Upper lobe of left lung (tissue), 6 donors: Measurements from ENCODE around the gene CAMTA2. TPM values are rescaled to one million over a fixed set of nuclear protein-coding genes. Genes with fewer than 3 reads are reported as not detected.

ENCODE experiments used
- ATAC-seq, 2 donors: fragments of 200-7000 bp; cut with Tn5 transposase; one replicate each; pipeline ENCODE4 v1.9.1; 2022; ENCODE audit warnings: mild to moderate bottlenecking in 2 of 2, moderate library complexity in 2 of 2; ENCODE audit not compliant: low FRiP score in 2 of 2
- DNase-seq, 2 donors: peaks; one replicate each; pipeline ENCODE4 v3.0.0-alpha.2; 2019 to 2020
- H3K27ac ChIP-seq, 4 donors: fragments of 200-600 bp; sonication (generic); one replicate each; pipeline ENCODE4 v1.5.1; 2016 to 2019
- H3K27me3 ChIP-seq, 4 donors: fragments of 200-600 bp; sonication (generic); one replicate each; pipeline ENCODE4 v1.5.1; 2017 to 2019
- H3K36me3 ChIP-seq, 4 donors: fragments of 200-600 bp; sonication (generic); one replicate each; pipeline ENCODE4 v1.5.1; 2016 to 2019
- H3K4me1 ChIP-seq, 4 donors: fragments of 200-600 bp; sonication (generic); one replicate each; pipeline ENCODE4 v1.5.1; 2018 to 2019
- H3K4me3 ChIP-seq, 4 donors: fragments of 200-600 bp; sonication (generic); one replicate each; pipeline ENCODE4 v1.5.1; 2017 to 2019; ENCODE audit warnings: mild to moderate bottlenecking in 2 of 4, moderate library complexity in 1 of 4
- H3K9me3 ChIP-seq, 4 donors: fragments of 200-600 bp; sonication (generic); one replicate each; pipeline ENCODE4 v1.5.1; 2018 to 2019
- CTCF ChIP-seq, 6 experiments: fragments of 450-650 bp in 4 of 6; fragments of 200-600 bp in 2 of 6; sonication (generic) in 2 of 6; IDR thresholded peaks; one replicate each; pipeline ENCODE4 v1.5.1; 2016 to 2019; ENCODE audit warnings: antibody characterized with exemption in 6 of 6
- EP300 ChIP-seq, 4 donors: sonication (generic); formaldehyde crosslinking; IDR thresholded peaks; one replicate each; pipeline ENCODE4 v1.5.1; 2017; ENCODE audit warnings: antibody characterized with exemption in 4 of 4, control low read depth in 2 of 4
- POLR2A ChIP-seq, 4 donors: fragments of 450-650 bp; IDR thresholded peaks; one replicate each; pipeline ENCODE4 v1.5.1; 2016 to 2017; ENCODE audit warnings: antibody characterized with exemption in 4 of 4, mild to moderate bottlenecking in 2 of 4
- POLR2AphosphoS5 ChIP-seq, 2 donors: sonication (generic); formaldehyde crosslinking; IDR thresholded peaks; one replicate each; pipeline ENCODE4 v1.5.1; 2017; ENCODE audit warnings: antibody characterized with exemption in 2 of 2
- WGBS, 2 donors: methylation state at CpG; one replicate each; pipeline ENCODE4 v1.1.5; 2017 to 2018; 5-methylcytosine and 5-hydroxymethylcytosine counted together
- total RNA-seq, 6 donors: library from RNA; depleted of rRNA in 4 of 6; stranded (reverse); fragments of >200 nt in 4 of 6; gene quantifications; one replicate each; pipeline versions ENCODE4 v1.1.0 to v1.2.1, GENCODE V29; 2016 to 2021
- donor health status: DM: no; HTN: no; CAD: no; lungs with moderate emphysema.
- donor health status: DM: no; HTN: yes; CAD: no; lungs with severe emphysema.

The CAMTA2 gene
- total RNA-seq, 6 donors from 2014 or later, result 27.1 to 162 (median 50.8) TPM

GRCh38 chr17:4973256-4974114, 14.0 kb downstream of the CAMTA2 start:
- peaks cover 21 to 96% (median 67%) of the 10 kb centered on the region in 4 donors for H3K36me3 ChIP-seq
- WGBS, 2 donors, result 85 to 91% methylated on average over 5 to 10 of the region's 10 CpGs
- DNase-seq, result no peak
- no peak for TF ChIP-seq POLR2A (IDR thresholded peaks at IDR 0.05)
- no peak for TF ChIP-seq POLR2AphosphoS5 (IDR thresholded peaks at IDR 0.05)
- no peak for TF ChIP-seq CTCF (IDR thresholded peaks at IDR 0.05)
- no peak for TF ChIP-seq EP300 (IDR thresholded peaks at IDR 0.05)
- no peak overlapping the region for H3K4me3 ChIP-seq
- H3K27ac ChIP-seq, result no peak overlapping the region
- H3K9me3 ChIP-seq, result no peaks in the 10 kb centered on the region
- no peak for ATAC-seq
- no peaks in the 10 kb centered on the region for H3K27me3 ChIP-seq
- H3K4me1 ChIP-seq, result peaks cover 6 to 28% (median 19%) of the 10 kb centered on the region in 4 donors

GRCh38 chr17:4972752-4973151, 14.7 kb downstream of the CAMTA2 start:
- peaks cover 12 to 30% (median 25%) of the 10 kb centered on the region in 4 donors for H3K4me1 ChIP-seq
- peaks cover 20 to 88% (median 59%) of the 10 kb centered on the region in 4 donors for H3K36me3 ChIP-seq
- ATAC-seq (no peak), DNase-seq (no peak)
- no peak overlapping the region for H3K4me3 ChIP-seq
- 79 to 92% methylated on average over 10 to 12 of the region's 12 CpGs for whole genome bisulfite sequencing, 2 donors
- H3K27ac ChIP-seq, result no peak overlapping the region
- TF ChIP-seq POLR2A (IDR thresholded peaks at IDR 0.05) (no peak), EP300 (IDR thresholded peaks at IDR 0.05) (no peak), CTCF (IDR thresholded peaks at IDR 0.05) (no peak), POLR2AphosphoS5 (IDR thresholded peaks at IDR 0.05) (no peak)
- no peaks in the 10 kb centered on the region for H3K9me3 ChIP-seq
- no peaks in the 10 kb centered on the region for H3K27me3 ChIP-seq

- TF ChIP-seq CTCF (IDR thresholded peaks at IDR 0.05) (no peak), POLR2AphosphoS5 (IDR thresholded peaks at IDR 0.05) (no peak), EP300 (IDR thresholded peaks at IDR 0.05) (no peak), POLR2A (IDR thresholded peaks at IDR 0.05) (no peak)
- H3K36me3 ChIP-seq, result peaks cover 15 to 84% (median 55%) of the 10 kb centered on the region in 4 donors
- WGBS, 2 donors, result 92 to 93% methylated on average over 12 of the region's 12 CpGs
- no peaks in the 10 kb centered on the region for H3K27me3 ChIP-seq
- H3K4me3 ChIP-seq, result no peak overlapping the region
- no peak for ATAC-seq
- H3K9me3 ChIP-seq, result no peaks in the 10 kb centered on the region
- H3K4me1 ChIP-seq, result peaks cover 12 to 30% (median 25%) of the 10 kb centered on the region in 4 donors
- DNase-seq, result no peak
- H3K27ac ChIP-seq, result no peak overlapping the region
Measured at GRCh38 chr17:4972322-4972721, 15.2 kb downstream of the CAMTA2 start.

GRCh38 chr17:4971826-4972225, 15.6 kb downstream of the CAMTA2 start:
- Histone ChIP-seq H3K36me3 (peaks cover 10 to 79% (median 50%) of the 10 kb centered on the region in 4 donors), H3K9me3 (no peaks in the 10 kb centered on the region), H3K4me1 (peaks cover 12 to 30% (median 25%) of the 10 kb centered on the region in 4 donors), H3K27me3 (no peaks in the 10 kb centered on the region), H3K4me3 (no peak overlapping the region), H3K27ac (no peak overlapping the region)
- DNase-seq, result no peak
- no peak for ATAC-seq
- 99% methylated on average over 6 of the region's 6 CpGs for WGBS, 2 donors
- TF ChIP-seq POLR2A (IDR thresholded peaks at IDR 0.05), result no peak
- TF ChIP-seq CTCF (IDR thresholded peaks at IDR 0.05), result no peak
- no peak for TF ChIP-seq POLR2AphosphoS5 (IDR thresholded peaks at IDR 0.05)
- TF ChIP-seq EP300 (IDR thresholded peaks at IDR 0.05), result no peak
